ENCODE data around the gene VMP1.

DNA sequence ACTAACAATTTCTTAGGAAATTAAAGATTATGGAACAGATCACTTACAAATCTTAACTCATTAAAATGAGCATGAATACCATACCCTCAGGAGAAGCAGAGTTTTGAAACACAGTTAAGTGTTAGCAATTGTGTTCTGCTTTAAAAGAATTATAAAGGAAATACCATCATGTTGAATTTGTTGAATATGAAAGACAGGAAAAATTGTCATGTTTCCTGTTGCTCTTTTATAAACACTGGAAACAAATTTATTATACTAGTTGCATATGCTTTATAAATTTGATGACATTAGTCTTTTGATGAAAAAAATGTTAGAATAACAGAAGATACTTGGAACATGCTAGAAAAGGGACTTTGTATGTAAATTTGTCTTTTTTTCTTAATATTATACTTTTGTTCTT lies 59.7 kb downstream of the VMP1 start:
- TF ChIP-seq POLR2A (IDR thresholded peaks at IDR 0.05) (no peak), POLR2AphosphoS5 (IDR thresholded peaks at IDR 0.05) (no peak)
- TF ChIP-seq, protein P1, sequence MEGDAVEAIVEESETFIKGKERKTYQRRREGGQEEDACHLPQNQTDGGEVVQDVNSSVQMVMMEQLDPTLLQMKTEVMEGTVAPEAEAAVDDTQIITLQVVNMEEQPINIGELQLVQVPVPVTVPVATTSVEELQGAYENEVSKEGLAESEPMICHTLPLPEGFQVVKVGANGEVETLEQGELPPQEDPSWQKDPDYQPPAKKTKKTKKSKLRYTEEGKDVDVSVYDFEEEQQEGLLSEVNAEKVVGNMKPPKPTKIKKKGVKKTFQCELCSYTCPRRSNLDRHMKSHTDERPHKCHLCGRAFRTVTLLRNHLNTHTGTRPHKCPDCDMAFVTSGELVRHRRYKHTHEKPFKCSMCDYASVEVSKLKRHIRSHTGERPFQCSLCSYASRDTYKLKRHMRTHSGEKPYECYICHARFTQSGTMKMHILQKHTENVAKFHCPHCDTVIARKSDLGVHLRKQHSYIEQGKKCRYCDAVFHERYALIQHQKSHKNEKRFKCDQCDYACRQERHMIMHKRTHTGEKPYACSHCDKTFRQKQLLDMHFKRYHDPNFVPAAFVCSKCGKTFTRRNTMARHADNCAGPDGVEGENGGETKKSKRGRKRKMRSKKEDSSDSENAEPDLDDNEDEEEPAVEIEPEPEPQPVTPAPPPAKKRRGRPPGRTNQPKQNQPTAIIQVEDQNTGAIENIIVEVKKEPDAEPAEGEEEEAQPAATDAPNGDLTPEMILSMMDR (IDR thresholded peaks at IDR 0.05) = no peak
